AG04449 (cell line): ENCODE data around the gene ANAPC15.
A peak's percentile ranks its signal among the peaks of the same experiment; 100 is the strongest.
"Not testable (repeated sequence)": the region's sequence is repeated elsewhere in the genome, so short reads cannot be mapped to it uniquely, and the experiment has no call there.

Source experiments
- CTCF ChIA-PET: fragments of 350-600 bp; formaldehyde crosslinking; extraction: SDS; loops from one replicate; lab custom pipeline; 2021; ENCODE audit warnings: antibody characterized with exemption; lab: Yijun Ruan, JAX
- POLR2A ChIA-PET: fragments of 400-600, 350-600 bp; formaldehyde crosslinking; extraction: SDS; loops from one replicate; lab custom pipeline; 2020; ENCODE audit warnings: antibody characterized with exemption, inconsistent platforms; lab: Yijun Ruan, JAX
- DNase-seq: peaks from one replicate; pipeline ENCODE4 v3.0.0-alpha.2; 2010; ENCODE audit warnings: low read depth, low spot score
- H3K4me3 ChIP-seq: 2 replicates; pipeline ENCODE4 v1.5.1; 2011; ENCODE audit warnings: low read depth, mild to moderate bottlenecking, control low read depth, low read length
- CTCF ChIP-seq: IDR thresholded peaks from one replicate; pipeline ENCODE4 v1.5.1; 2011; ENCODE audit warnings: mild to moderate bottlenecking, moderate library complexity, low read length, control low read depth, inconsistent platforms; ENCODE audit not compliant: insufficient read depth; ENCODE audit errors: missing control alignments

The ANAPC15 gene

DNA sequence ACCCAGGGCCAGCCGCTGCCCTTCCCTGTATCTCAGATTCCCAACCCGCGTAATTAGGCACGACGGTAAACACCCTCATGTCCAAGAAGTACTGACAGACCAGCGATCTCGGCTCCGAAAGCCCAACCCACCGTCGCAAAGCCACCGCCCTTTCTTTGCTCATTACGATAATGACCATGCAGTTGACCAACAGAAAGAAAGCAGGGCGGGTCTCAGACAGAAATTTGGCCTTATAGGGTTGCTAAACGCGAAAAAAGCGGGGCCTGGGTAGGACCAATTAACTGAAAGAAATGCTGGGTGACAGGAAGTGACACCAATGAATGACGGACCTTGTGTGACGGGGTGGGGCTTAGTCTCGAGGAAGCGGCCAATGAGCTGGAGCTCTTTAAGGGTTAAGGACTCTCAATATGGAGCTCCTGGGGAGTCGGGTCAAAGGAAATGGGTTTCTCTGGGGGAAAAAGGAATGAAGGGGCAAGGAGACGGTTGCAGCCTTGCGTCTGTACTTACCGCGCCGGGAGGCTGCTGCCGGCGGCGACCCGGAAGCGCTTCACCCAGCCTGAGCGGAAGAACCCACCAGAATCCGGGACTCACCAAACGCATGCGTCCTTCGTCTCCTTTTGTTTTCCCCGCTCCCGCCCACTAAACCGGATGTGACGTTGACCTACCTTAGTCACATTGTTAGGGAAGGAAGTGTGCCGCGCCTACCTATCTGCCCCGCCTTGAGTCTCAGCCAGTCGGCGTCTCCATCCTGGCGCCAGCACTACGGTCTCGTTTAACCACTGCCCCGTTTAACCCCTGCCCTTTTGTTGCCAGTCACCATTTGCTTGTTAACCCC, at the start of gene ANAPC15:
Gene ANAPC15, minus strand, starts transcription at position 553 of the 835 bp plus-strand sequence. CDS start 1,419 bp downstream, outside the sequence.
- peak within 1 kb of the TSS; percentile 87 for H3K4me3 ChIP-seq
- DNase-seq = peak; percentile 99
- POLR2A ChIA-PET = interaction anchor here (0.6 to 1.6 kb wide), 5 partner anchors 19 to 31 kb away, joined by 3 to 4 read pairs (median 3); no protein-coding TSS in a partner anchor
- TF ChIP-seq CTCF = no peak
- CTCF ChIA-PET = interaction anchor here (1.0 to 3.2 kb wide), 10 partner anchors 8 to 302 kb away, joined by 3 to 19 read pairs (median 4); no protein-coding TSS in a partner anchor

GRCh38 chr11:72160319-72160718, 47.8 kb upstream of the ANAPC15 start:
- POLR2A ChIA-PET = no interaction called here
- no peak for TF ChIP-seq CTCF
- H3K4me3 ChIP-seq = no peak overlapping the region
- no peak for DNase-seq
- CTCF ChIA-PET = interaction anchor here (1.0 to 1.9 kb wide), 3 partner anchors 69 to 183 kb away, joined by 3 to 4 read pairs (median 4); no protein-coding TSS in a partner anchor

DNA sequence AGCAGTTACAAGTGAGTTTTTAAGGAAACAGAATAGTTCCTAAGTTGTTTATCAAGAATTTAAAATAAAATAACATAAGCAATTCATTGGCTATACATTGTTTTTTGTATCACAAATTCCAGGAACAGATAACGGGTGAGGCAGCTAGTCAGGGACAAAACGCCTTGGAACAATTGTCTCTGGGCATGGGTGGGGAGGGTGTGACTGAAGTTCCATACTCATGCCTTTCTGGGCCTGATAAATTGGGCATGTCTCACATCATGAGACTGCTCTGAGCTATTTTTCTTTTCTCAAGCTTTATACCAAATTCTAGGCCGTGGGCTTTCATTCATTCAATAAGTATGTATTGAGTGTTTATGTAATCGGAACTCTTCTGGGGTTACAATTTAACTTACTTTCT, 44.6 kb upstream of the ANAPC15 start:
- ChIA-PET CTCF (interaction anchor here (1.6 to 4.2 kb wide), 4 partner anchors 10 to 133 kb away, joined by 5 to 23 read pairs (median 11); no protein-coding TSS in a partner anchor), POLR2A (interaction anchor here (0.6 kb wide), 1 partner anchor 10 kb away, joined by 4 read pairs; no protein-coding TSS in a partner anchor)
- no peak for TF ChIP-seq CTCF
- DNase-seq = no peak
- no peak overlapping the region for H3K4me3 ChIP-seq

DNA sequence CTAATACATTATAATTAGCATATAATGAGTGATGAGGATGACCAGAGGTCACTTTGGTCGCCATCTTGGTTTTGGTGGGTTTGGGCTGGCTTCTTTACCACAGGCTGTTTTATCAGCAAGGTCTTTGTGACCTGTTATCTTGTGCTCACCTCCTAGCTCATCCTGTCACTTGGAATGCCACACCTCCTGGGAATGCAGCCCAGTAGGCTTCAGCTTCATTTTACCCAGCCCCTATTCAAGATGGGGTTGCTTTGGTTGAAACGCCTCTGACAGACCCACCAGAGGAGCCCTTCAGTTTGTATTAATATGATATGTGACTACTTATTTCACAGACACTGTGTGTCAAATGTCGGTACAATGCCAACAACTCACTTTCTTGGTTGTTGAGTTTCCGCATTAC, 43.3 kb upstream of the ANAPC15 start:
- no peak for DNase-seq
- no peak overlapping the region for H3K4me3 ChIP-seq
- no peak for TF ChIP-seq CTCF
- POLR2A ChIA-PET = no interaction called here
- CTCF ChIA-PET = interaction anchor here (2.1 to 4.2 kb wide), 3 partner anchors 11 to 27 kb away, joined by 6 to 23 read pairs (median 16); no protein-coding TSS in a partner anchor

DNA sequence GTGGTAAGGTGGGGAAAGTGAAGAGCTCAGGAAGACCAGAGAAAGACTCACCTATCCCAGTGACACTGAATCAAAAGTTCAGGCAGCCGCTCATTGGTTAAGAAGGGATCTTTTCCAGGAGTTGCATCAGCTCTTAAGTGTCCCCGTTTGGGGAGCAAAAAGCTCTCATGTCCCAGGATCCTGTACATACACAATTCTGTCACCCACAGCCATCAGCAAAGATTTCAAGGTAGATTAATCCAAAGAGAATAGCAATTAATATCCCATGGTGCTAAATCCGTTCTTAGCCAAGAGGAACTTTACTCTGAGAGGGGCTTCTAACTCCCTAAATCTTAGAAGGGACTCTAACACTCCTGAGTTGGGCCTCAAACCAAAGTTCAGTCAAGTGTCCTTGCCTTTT, 42.3 kb upstream of the ANAPC15 start:
- CTCF ChIA-PET = interaction anchor here (3.3 kb wide), 1 partner anchor 11 kb away, joined by 20 read pairs; no protein-coding TSS in a partner anchor
- POLR2A ChIA-PET = interaction anchor here (0.5 kb wide), 1 partner anchor 50 kb away, joined by 3 read pairs; no protein-coding TSS in a partner anchor

DNA sequence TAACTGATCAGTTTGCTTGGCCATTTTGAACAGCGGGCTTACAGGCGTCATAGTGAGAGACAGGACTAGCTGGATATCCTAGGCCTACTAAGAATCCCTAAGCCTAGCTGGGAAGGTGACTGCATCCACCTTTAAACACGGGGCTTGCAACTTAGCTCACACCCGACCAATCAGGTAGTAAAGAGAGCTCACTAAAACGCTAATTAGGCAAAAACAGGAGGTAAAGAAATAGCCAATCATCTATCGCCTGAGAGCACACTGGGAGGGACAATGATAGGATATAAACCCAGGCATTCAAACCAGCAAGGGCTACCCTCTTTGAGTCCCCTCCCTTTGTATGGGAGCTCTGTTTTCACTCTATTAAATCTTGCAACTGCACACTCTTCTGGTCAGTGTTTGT, 41.4 kb upstream of the ANAPC15 start:
- POLR2A ChIA-PET = interaction anchor here (0.6 kb wide), 1 partner anchor 13 kb away, joined by 3 read pairs; no protein-coding TSS in a partner anchor
- not testable (repeated sequence) for DNase-seq, H3K4me3 ChIP-seq
- CTCF ChIA-PET = interaction anchor here (0.9 to 3.3 kb wide), 5 partner anchors 10 to 277 kb away, joined by 3 to 20 read pairs (median 7); no protein-coding TSS in a partner anchor

More for the DNA sequence above, 42.3 kb upstream of the ANAPC15 start:
- no peak overlapping the region for H3K4me3 ChIP-seq
- TF ChIP-seq CTCF = no peak
- no peak for DNase-seq
